Sciatic nerve (tissue), 2 donors: ENCODE data around the gene GAL3ST3. TPM values are rescaled to one million over a fixed set of nuclear protein-coding genes. Genes with fewer than 3 reads are reported as not detected.
"Not testable (repeated sequence)": the region's sequence is repeated elsewhere in the genome, so short reads cannot be mapped to it uniquely, and the experiment has no call there.

Experiments
- ATAC-seq: fragments of 200-7000 bp; cut with Tn5 transposase; one replicate; pipeline ENCODE4 v1.9.1; 2020; ENCODE audit warnings: mild to moderate bottlenecking, moderate library complexity
- DNase-seq: peaks from one replicate; pipeline ENCODE4 v3.0.0-alpha.2; 2020; ENCODE audit warnings: low spot score
- intact Hi-C: fragments of 100-400 bp; cut with DNase I; formaldehyde crosslinking; loops from one replicate; pipeline ENCODE4 v1.14.2; 2022
- total RNA-seq: library from RNA; stranded (reverse); fragmentation: NEBNext Ultra II Directional; extraction: Animal tissue kit (Norgen Biotek cat#: 25700); gene quantifications from one replicate; pipeline ENCODE4 v1.2.1, GENCODE V29; 2021
- donor health status: DM: no; HTN: no; CAD: no.
- donor health status: DM: no; HTN: no; CAD: no.

GAL3ST3 gene, protein sequence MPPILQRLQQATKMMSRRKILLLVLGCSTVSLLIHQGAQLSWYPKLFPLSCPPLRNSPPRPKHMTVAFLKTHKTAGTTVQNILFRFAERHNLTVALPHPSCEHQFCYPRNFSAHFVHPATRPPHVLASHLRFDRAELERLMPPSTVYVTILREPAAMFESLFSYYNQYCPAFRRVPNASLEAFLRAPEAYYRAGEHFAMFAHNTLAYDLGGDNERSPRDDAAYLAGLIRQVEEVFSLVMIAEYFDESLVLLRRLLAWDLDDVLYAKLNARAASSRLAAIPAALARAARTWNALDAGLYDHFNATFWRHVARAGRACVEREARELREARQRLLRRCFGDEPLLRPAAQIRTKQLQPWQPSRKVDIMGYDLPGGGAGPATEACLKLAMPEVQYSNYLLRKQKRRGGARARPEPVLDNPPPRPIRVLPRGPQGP
- not detected for total RNA-seq

GRCh38 chr11:66048547-66049323 lies at the start of gene GAL3ST3:
Gene GAL3ST3 (minus strand): TSS chr11:66049161. CDS start chr11:66045415, 3,746 bp downstream.
- intact Hi-C loops, result no loop called here
- ATAC-seq (no peak), DNase-seq (no peak)

- ATAC-seq, DNase-seq, intact Hi-C loops: not testable (repeated sequence)
Measured at GRCh38 chr11:66092125-66092524, 43.2 kb upstream of the GAL3ST3 start.

GRCh38 chr11:66090288-66090687 lies 41.3 kb upstream of the GAL3ST3 start:
- intact Hi-C loops, result no loop called here
- DNase-seq, result no peak
- no peak for ATAC-seq

- ATAC-seq, result no peak
Measured at GRCh38 chr11:66089067-66089466, 40.1 kb upstream of the GAL3ST3 start.

GRCh38 chr11:66087148-66087908 lies 38.4 kb upstream of the GAL3ST3 start:
- ATAC-seq (no peak), DNase-seq (no peak)
- intact Hi-C loops, result no loop called here

More at GRCh38 chr11:66089067-66089466, 40.1 kb upstream of the GAL3ST3 start:
- intact Hi-C loops, result no loop called here
- no peak for DNase-seq

- no peak for ATAC-seq
- intact Hi-C loops, result no loop called here
Measured at GRCh38 chr11:66084821-66085475, 36.0 kb upstream of the GAL3ST3 start.

GRCh38 chr11:66083767-66084166 lies 34.8 kb upstream of the GAL3ST3 start:
- intact Hi-C loops, result no loop called here
- DNase-seq (no peak), ATAC-seq (no peak)

More at GRCh38 chr11:66084821-66085475, 36.0 kb upstream of the GAL3ST3 start:
- no peak for DNase-seq

- DNase-seq (no peak), ATAC-seq (no peak)
- intact Hi-C loops, result no loop called here
Measured at GRCh38 chr11:66082946-66083698, 34.2 kb upstream of the GAL3ST3 start.

DNA sequence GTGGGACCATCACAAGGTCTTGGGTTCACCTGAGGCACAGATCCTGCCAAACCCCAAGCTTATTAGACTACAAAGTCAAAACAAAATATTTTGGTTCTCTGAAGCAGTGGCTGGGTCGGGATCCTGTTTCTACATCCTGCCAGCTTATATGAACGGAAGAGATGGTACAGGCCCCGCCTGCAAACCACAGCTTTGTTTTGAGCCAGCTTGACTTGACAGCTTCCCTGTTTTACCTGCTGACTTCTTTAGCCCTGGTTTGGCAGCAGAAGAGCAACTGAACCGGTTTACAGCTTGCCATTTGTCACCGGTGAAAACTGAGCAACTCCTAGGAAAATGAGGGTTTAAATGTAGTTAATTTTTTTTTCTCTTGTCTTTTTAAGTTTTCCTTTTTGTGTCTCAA lies 32.5 kb upstream of the GAL3ST3 start:
- no peak for DNase-seq
- intact Hi-C loops, result no loop called here
- ATAC-seq, result peak; percentile 71

DNA sequence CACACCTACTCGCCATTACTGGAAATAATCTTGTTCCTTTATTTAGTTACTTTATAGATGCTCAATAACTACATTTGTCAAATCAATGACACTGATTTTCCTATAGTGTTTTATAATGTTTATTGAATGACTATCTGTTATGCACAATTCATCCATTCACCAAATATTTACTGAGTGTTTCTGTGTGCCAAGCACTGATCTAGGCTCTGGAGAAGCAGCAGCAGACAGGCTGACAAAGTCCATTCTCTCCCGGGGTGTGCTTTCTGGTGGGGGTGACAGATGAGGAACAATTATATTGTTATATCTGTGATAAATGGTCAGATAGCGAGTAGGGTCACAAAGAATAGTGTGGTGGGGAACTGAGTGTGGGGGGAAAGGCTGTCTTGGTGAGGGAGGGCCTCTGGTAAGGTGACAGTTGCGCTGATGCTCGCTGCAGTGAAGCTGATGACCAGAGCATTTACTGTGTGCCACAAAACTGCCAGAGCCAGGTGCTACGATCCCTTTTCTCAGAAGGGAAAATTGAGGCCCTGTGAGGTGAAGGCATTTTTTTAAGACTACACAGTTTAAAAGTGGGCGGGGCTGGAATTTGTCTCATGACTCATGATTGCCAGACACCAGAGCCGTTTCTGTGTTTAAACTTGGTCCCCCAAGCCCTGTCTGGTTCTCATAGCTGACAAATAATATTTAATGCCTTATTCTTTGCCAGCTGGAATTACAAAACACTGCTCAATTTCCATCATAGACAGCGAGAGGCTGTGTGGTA lies 31.3 kb upstream of the GAL3ST3 start:
- intact Hi-C loops, result no loop called here
- ATAC-seq, result peak; percentile 71
- DNase-seq, result no peak

- ATAC-seq, intact Hi-C loops, DNase-seq: not testable (repeated sequence)
Measured at GRCh38 chr11:66078949-66079348, 30.0 kb upstream of the GAL3ST3 start.

DNA sequence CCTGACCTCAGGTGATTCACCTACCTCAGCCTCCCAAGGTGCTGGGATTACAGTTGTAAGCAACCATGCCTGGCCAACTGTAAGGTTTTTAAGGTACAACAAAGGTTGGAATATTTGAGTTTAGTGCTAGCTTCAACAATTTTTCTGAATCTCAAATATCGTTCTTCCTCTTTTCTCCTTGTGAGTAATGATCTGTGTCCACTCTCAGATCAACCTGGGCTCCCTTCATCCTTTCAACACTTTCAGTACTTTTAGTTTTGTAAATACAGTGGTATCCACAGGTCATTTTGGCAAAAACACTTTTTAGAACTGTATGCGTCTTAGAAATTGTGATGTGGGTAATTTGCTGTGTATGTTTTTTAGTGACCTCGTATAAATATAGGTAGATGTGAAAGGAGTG lies 29.0 kb upstream of the GAL3ST3 start:
- DNase-seq, result no peak
- ATAC-seq, result no peak
- intact Hi-C loops, result no loop called here

GRCh38 chr11:66076561-66076960 lies 27.6 kb upstream of the GAL3ST3 start:
- intact Hi-C loops, result no loop called here
- ATAC-seq (no peak), DNase-seq (no peak)

- intact Hi-C loops, result no loop called here
- DNase-seq (no peak), ATAC-seq (no peak)
Measured at GRCh38 chr11:66075273-66075672, 26.3 kb upstream of the GAL3ST3 start.

- DNase-seq (no peak), ATAC-seq (no peak)
- intact Hi-C loops, result no loop called here
Measured at GRCh38 chr11:66073669-66074068, 24.7 kb upstream of the GAL3ST3 start.

GRCh38 chr11:66072518-66072917 lies 23.6 kb upstream of the GAL3ST3 start:
- DNase-seq (no peak), ATAC-seq (no peak)
- intact Hi-C loops, result no loop called here

DNA sequence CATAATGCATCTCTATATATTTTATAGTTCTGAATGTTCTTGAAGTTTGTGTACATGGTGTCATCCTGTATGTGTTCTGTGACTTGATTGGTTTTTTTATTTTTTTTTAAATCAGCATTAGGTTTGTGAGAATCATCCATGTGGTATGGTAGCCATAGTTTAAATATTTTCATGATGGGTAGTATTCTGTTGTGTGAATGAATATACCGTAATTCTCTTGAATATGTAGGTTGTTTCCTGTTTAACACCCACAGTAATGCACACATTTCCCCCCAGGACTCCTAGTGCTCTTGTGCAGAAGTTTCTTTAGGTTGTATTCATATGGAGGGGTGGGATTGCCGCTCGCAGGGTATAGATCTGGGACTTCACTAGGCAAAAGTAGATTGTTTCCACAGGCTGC lies 23.1 kb upstream of the GAL3ST3 start:
- DNase-seq (no peak), ATAC-seq (no peak)
- intact Hi-C loops, result no loop called here
